KBM-7 (cell line): ENCODE measurements around the gene ANKRD13A.
A peak's percentile ranks its signal among the peaks of the same experiment; 100 is the strongest.
"Not testable (repeated sequence)": the region's sequence is repeated elsewhere in the genome, so short reads cannot be mapped to it uniquely, and the experiment has no call there.

ENCODE experiments used
- DNase-seq: peaks from one replicate; pipeline ENCODE4 v3.0.0-alpha.2; 2015
- in situ Hi-C: fragments of 300-500 bp; cut with MboI; formaldehyde crosslinking; loops from 2 replicates; pipeline ENCODE4 v1.14.3; 2020; ENCODE audit warnings: low sequenced_read_pairs, low pct_unique_long_range_greater_than_20kb, mixed read lengths

Gene ANKRD13A

DNA sequence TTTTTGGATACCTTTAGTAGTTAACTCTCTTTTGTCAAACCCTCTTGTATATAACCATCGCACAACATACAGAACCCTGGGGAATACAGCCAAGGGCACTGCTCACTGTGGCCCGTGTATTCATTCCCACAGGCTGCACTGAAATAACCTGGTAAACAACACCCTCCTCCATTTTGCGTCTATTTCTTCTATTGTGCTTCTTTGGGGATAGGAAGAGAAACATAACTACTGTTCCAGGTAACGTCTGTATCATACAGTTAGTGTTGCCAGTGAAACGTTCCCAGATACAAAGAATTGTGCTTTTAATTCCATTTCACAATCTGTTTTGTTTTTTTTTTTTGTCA, 39.5 kb downstream of the ANKRD13A start:
- no peak for DNase-seq
- in situ Hi-C loops = no loop called here

- DNase-seq = peak; percentile 22
- in situ Hi-C loops = no loop called here
These were observed 40.0 kb downstream of the ANKRD13A start for GRCh38 chr12:110039085-110039807.

GRCh38 chr12:110042264-110042663, 43.0 kb downstream of the ANKRD13A start:
- in situ Hi-C loops = no loop called here
- no peak for DNase-seq

GRCh38 chr12:110046451-110047187, 47.4 kb downstream of the ANKRD13A start:
- in situ Hi-C loops = no loop called here

DNA sequence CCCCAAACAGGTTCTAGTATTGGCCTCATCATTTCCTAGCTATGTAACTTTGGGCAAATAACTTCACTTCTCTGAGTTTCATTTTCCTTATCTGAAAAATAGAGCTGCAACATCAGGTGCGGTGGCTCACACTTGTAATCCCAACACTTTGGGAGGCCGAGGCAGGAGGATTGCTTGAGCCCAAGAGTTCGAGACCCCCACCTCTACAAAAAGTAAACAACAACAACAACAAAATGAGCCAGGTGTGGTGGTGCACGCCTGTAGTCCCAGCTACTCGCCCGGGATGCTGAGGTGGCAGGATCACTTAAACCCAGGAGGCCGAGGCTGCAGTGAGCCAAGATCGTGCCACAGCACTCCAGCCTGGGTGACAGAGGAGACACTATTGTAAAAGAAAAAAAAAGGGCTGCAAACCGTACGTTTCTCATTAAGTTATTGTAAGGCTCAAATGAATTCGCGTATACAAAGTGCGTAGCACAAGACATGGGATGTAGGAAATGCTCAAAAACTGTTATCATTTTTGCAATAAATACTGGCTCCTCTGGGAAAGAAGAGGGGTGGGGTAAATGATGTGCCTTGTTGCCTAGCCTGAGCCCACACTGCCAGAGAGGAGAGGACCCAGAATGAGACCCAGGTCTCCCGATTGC, 48.2 kb downstream of the ANKRD13A start:
- in situ Hi-C loops = no loop called here
- DNase-seq = no peak

More at GRCh38 chr12:110046451-110047187, 47.4 kb downstream of the ANKRD13A start:
- no peak for DNase-seq

GRCh38 chr12:110048242-110049027, 49.2 kb downstream of the ANKRD13A start, which contains the start of gene C12orf76:
Gene C12orf76 (minus strand): TSS chr12:110048522. CDS start chr12:110048495, 27 bp downstream.
- in situ Hi-C loops = no loop called here
- peak; percentile 98 for DNase-seq

DNA sequence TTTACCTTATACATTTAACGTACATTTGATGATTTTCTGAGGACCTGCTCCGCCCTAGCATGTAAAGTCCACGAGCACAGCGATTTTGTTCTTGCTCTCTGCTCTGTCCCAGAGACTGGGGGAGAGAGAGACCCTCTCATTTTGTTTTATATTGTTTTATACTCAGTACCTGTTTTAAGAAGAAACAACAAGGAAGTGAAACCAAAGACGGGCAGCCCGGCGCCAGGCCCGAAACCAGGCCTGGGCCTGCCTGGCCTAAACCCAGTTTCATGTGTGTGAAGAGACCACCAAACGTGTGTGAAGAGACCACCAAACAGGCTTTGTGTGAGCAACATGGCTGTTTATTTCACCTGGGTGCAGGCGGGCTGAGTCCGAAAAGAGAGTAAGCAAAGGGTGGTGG, 49.8 kb downstream of the ANKRD13A start:
- not testable (repeated sequence) for DNase-seq

DNA sequence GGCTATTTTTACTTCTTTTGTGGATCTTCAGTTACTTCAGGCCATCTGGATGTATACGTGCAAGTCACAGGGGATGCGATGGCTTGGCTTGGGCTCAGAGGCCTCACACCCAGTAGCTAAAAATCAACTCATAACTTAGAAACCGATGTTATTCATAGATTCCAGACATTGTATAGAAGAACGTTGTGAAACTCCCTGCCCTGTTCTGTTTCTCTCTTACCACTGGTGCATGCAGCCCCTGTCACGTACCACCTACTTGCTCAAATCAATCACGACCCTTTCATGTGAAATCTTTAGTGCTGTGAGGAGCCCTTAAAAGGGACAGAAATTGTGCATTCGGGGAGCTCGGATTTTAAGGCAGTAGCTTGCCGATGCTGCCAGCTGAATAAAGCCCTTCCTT, 50.4 kb downstream of the ANKRD13A start:
- DNase-seq, in situ Hi-C loops: not testable (repeated sequence)

More for the DNA sequence above, 49.8 kb downstream of the ANKRD13A start:
- in situ Hi-C loops = not testable (repeated sequence)

DNA sequence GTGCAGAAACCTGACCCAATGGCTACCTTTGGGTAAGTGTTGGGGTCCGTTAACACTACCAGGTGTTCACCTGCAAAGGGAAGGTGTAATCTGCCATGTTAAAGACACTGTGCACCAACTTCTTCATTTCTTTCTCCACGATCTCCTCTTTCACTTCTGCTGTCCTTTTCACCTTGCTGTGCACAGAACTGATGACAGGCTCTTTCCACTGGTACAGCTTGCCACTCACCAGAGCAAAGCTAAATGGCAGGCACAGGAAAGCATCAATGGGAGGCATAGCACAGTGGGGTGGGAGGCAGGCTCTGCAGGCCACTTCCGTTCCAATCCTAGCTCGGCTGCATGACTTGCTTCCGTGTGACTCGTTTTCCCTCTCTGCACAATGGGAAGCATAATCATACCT, 51.7 kb downstream of the ANKRD13A start:
- in situ Hi-C loops = no loop called here
- no peak for DNase-seq

DNA sequence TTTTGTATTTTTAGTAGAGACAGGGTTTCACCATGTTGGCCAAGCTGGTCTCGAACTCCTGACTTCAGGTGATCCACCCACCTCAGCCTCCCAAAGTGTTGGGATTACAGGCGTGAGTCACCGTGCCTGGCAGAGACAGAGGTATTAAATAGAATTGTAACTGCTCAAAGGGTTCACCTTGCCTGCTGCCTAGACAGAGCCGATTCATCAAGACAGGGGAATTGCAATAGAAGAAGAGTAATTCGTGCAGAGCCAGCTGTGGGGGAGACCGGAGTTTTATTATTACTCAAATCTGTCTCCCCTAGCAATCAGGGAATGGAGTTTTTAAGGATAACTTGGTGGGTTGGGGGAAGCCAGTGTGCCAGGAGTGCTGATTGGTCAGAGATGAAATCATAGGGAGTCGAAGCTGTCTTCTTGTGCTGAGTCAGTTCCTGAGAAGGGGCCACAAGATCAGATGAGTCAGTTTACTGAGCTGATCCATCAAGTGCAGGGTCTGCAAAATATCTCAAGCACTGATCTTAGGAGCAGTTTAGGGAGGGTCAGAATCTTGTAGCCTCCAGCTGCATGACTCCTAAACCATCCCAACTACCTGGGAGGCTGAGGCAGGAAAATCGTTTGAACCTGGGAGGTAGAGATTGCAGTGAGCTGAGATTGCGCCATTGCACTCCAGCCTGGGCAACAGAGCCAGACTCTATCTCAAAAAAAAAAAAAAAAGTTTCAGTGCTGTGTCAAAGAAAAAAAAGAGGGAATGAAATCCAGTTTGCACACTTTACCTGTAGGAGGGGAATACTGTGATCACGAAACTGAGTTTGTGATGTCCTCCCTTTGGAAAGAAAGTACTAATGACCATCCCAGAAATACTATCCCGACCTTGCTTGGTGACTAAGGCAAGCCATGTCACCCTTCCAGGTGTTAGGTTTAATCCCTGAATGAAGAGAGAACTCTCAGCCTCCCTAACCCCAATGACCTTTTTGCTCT, 56.4 kb downstream of the ANKRD13A start:
- in situ Hi-C loops = not testable (repeated sequence)
- DNase-seq = peak; percentile 68

GRCh38 chr12:110056643-110057042, 57.4 kb downstream of the ANKRD13A start:
- in situ Hi-C loops = not testable (repeated sequence)

DNA sequence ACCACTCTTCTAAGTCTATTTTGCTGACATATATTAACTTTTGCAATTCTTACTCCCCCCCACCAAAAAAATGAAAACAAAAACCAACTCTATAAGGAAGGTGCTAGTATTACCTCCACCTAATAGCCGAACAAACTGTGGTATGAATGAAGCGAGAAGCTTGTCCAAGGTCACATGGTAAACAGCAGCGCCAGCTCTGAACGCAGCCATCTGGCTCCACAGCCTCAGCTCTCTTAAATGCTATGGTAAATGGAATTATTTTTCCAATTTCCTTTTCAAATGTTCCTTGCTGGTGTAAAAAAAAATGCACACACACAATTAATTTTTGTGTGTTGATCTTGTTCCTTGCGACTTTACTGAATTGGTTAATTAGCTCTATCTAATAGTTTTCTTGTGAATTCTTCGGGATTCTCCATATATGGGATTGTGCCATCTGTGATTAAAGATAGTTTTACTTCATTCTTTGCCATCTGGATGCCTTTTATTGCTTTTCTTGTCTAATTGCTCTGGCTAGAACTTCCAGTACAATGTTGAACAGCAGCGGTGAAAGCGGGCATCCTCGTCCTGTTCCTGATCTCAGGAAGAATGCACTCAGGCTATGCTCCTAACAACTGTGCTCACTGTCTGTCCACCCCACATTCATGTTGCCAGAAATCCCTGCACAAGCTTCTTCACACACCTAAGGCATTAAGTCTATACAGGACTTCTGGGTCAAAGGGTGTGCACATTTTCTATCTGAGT, 59.8 kb downstream of the ANKRD13A start:
- no peak for DNase-seq
- in situ Hi-C loops = no loop called here

More at GRCh38 chr12:110056643-110057042, 57.4 kb downstream of the ANKRD13A start:
- DNase-seq = not testable (repeated sequence)

DNA sequence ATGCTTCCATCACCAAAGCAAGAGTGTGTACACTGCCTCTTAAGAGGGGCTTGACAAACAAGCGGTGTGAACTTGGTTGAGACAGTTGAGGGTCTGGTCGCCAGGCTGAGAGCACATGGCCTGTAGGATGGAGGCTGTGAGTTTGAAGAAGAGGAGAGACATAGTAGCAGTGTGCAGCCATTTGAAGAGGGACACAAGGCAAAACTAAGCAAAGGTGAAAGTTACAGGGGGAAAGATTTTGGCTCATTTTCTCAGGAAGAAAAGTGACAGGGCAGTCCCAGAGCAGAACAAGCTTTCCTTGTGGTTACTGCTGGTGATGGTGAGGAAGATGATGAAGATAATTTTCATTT, 60.4 kb downstream of the ANKRD13A start:
- in situ Hi-C loops = no loop called here
- DNase-seq = no peak

DNA sequence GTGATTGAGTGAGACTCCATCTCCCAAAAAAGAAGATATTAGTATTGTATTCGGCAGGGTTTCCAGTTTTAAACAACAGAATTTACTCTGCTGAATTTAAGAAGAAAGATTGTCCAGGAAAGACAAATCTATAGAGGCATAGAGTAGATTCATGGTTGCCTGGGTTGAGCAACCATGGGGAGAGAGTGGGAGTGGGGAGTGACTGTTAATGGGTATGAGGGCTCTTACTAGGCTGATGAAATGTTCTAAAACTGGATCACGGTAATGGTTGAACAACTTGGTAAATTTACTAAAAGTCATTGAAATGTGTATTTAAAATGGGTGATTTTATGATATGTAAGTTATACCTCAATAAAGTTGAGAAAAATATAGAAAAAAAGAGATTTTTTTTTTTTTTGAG, 63.0 kb downstream of the ANKRD13A start:
- in situ Hi-C loops = no loop called here
- DNase-seq = no peak

DNA sequence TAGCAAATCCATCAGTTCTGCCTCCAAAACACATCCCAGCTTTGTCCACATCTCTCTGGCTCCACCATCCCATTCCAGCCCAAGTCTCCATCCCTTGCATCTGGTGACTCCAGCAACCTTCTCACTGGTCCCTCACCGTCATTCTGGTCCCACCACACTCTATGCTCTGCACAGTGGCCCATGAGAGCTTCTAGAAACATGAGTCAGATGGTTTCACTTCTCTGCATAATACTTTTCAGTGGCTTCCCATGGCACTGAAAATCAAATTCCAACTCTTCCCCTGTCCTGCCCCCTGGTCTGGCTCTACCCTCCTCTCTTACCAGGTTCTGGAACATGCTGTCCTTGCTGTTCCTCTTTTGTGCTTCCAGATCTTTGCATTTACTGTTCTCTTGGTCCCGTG, 66.3 kb downstream of the ANKRD13A start:
- DNase-seq = no peak
- in situ Hi-C loops = no loop called here

GRCh38 chr12:110067531-110067930, 68.3 kb downstream of the ANKRD13A start:
- DNase-seq = no peak
- in situ Hi-C loops = no loop called here

- in situ Hi-C loops, DNase-seq: not testable (repeated sequence)
These were observed 68.9 kb downstream of the ANKRD13A start for GRCh38 chr12:110068115-110068514.

- DNase-seq = no peak
- in situ Hi-C loops = no loop called here
These were observed 69.4 kb downstream of the ANKRD13A start for GRCh38 chr12:110068654-110069053.
